ENCODE measurements around the gene RASSF10.

- no peak for TF ChIP-seq POLR2A (IDR thresholded peaks at IDR 0.05; ENCODE audit: low read length)
- no peak for TF ChIP-seq GATA1 (IDR thresholded peaks at IDR 0.05; ENCODE audit: low read depth, low read length)
Observed at GRCh38 chr11:13039126-13039525, 30.0 kb downstream of the RASSF10 start.

Data from erythroblast (primary cell).